GM19099 (cell line): ENCODE results near the gene SYT7.

Experiments used
- POLR2A ChIP-seq: IDR thresholded peaks from 3 replicates; pipeline ENCODE4 v1.6.1; 2011; ENCODE audit warnings: low read depth; ENCODE audit not compliant: insufficient read length; ENCODE audit errors: extremely low read depth

Gene SYT7

GRCh38 chr11:61581030-61581928 lies at the start of gene SYT7:
TSS of gene SYT7 (minus strand) at chr11:61581076. CDS start at chr11:61580820, 256 bp downstream.
- TF ChIP-seq POLR2A: no peak

DNA sequence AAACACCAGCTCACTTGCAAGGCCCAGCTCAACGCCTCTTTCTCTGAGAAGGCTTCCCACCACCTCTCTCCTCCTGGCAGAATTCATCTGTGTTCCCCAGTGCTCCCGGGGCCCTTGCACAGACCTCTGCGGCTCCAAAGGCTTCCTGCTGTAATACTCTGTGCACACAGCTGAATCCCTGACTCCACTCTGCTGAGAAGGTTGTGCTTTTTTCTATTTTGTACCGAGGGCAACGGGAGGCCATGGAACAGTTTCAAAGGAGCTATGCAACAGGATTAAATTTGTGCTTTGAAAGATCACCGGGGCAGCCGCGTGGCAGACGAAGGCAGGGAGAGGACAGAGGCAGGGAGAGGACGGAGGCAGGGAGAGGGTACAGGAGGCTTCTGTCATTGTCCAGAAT lies 49.2 kb upstream of the SYT7 start:
- TF ChIP-seq POLR2A: no peak

DNA sequence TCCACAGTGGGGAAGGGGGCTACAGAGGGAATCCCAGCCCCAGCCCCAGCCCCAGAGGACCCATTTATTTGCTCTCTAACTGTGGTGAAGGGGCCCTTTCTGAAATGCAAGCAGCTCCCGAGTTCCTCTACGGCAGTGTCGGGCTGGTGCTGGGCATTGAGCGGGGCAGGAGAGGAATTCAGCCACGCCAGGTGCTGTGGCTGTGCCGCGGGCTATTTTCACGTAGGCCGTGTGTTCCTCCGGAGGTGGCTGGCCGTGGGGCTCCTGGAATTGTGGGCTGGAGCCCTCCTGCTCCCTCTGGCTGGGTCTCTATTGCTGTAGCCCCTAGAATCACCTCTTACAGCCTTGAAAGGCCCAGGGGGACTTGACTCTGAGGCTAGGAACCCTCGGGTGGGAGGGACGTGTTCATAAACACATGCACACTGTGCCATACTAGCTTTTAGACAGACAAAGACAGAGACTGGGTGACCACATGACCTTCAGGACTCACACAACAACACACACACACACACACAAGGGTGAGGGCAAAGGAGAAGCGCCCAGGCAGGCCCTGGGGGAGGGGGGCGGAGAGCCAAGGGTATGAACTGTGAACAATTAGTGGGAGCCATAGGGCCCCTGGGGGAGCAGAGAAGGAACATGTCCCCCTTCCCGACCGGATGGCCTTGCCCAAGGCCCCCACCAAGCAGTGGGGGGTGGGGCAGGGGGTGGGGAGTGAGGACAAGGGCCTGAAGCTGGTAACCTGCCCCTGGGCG lies 48.4 kb upstream of the SYT7 start:
- TF ChIP-seq POLR2A: no peak

DNA sequence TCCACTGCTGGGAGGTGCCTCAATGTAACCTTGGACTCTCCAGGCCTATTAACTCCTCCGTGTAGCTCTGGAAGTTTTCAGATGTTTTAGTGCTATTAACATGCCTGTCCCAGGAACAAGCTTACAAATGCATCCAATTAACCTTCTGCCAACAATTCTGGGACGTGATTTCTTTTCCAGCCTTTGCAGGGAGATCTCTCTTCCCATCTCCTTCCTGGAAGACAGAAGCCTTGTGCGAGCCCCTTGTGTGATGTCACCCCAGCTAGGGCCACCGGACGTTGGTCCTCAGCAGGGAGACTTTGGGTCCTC lies 47.7 kb upstream of the SYT7 start:
- TF ChIP-seq POLR2A: no peak

DNA sequence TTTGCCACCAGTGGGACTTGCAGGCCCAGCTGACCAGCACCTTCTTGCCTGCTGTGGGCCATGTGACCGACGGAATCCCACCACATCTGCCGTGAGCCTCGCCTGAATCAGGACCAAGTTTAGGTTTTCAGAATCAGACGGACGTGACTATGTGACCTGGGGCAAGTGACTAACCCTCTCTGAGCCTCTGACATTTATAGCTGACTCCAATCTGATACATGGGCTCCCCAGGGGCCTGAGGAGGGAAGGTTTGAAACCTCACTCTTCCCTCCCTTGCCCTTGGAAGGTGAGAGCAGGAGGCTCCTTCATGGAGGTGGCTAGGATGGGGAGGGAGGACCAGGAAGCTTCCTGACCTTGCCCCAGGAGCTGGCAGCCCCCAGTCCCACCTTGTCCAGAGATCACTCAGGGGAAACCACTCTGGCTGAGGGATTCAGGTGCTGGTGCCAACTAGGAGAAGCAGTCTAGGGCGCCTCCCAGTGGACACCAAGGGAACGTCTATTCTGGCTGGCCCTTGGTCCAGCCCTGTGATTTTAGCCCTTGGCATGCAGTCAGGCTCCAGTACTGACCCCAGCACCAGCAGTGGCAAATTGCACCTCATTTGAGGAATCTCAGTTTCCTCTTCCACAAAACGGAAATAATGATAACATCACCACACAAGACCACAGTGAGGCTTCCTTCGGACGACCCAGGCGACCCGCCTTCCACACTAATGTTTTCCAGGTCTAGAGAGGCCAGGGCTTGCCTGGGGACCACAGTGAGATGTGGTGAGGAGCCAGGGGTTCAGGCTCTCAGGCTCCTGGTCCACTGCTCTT lies 47.2 kb upstream of the SYT7 start:
- no peak for TF ChIP-seq POLR2A

DNA sequence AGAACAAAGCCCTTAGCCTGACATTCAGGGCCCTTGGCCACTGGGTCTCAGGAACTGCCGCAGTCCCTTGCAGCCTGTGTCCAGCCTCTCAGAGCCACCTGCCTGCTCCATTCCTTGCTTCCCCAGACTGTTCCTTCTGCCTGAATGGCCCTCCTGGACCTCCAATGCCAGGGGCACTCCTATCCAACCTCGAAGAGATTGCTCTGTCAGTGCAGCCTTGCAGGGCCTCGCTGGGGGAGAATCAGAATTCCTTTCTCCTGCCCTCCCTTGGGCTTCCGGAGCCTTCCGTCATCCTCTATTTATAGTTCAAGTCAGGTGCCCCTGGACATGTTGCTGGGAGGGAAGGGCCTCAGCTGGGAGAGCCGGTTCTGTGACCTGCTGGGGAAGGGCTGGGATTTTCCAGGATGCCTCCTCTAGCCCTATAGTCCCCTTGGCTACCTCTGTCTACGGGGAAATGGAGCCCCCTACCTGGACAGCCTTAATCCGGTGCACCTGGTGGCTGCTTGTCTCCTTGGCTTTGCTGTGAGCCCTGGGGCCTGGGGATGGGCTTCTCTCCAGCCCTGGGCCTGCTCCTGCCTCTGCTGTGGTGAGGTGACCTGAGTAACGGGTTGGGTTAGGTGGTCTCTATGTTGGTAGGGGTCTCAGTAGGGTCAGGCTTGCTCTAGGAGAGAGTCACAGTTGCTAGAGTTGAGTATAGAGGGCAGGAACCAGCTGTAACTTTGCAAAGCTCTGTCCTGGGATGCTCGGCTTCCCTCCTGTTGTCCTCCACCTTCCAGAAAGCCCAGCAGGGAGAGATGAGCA lies 45.9 kb upstream of the SYT7 start:
- TF ChIP-seq POLR2A: no peak

DNA sequence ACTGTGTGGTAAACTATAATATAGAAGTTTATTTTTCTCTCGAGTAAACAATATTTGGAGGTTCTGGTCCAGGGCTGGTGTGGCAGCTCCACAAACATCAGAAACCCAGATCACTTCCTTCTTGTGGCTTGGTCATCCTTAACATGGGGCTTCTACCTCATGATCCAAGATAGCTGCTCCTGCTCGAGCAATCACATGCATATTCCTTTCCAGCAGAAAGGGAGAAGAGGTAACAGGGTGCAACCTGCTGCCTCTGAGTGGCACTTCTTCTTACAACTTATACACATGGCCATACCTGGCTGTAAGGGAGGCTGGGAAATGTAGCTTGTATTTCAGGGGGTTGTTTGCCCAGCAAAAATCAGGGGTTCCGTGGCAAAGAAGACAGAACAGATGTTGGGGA lies 44.6 kb upstream of the SYT7 start:
- no peak for TF ChIP-seq POLR2A

DNA sequence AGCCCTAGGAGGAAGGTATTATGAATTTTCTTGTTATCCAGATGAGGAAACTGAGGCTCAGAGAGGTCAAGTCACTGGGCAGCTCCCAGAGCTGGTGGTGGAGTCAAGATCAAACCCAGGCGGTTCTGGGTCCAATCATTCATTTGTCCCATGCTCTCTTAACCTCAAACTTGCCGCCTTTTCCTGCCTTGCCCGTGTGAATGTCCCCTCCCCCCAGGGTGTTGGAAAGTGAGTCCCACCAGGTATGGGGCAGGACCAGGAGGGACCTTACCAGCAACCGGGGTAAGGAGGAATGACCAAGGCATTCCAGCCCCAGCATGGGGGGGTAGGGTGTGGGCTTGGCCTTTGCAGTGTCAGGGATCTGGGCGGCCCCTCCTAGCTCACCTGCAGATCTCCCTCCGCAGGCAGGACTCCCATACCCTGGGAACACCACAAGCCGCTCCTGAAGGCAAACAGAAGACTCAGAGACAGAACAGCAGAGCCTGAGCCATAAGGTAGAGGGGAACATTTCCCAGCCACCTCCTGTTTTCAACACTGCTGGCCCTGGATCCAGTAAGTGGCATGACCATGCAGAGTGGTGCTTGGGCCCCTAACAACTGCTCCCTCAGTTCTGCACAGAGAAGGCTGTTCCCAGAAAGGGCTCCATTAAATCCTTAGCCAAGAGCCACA lies 41.2 kb upstream of the SYT7 start:
- no peak for TF ChIP-seq POLR2A

DNA sequence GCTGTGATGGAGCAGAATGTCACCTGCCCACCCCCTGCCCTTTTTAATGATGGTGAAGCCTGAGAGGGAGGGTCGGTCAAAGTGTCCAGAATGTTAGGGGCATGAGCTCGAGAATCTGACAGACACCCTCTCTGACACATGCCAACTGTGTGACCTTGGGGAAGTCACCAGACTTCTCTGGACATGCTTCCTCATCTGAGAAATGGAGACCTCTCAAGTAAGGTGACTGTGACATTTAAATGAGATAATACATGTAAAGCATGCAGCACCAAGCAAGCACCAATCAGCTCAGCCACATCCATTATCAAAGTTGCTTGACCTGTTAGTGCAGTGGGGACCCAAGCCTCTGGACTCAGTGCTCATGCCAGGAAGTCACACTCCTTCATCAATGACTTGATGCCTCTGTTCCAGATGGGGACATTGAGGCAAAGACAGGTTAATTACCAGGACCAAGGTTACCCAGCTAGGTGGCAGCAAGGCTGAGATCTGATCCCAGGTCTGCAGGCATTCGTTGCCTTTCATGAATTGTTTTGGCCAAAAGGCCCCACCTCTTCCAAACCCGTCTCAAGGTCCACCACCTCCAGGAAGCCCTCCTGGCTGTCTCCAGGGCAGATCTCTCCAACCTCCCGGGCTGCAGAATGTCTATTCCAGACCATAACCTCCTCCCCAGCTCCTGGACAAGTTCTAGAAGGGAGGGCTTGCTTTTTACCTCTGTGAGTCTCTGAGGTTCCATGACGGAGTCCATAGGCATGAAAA lies 38.8 kb upstream of the SYT7 start:
- TF ChIP-seq POLR2A: no peak

- TF ChIP-seq POLR2A: no peak
These were observed 38.1 kb upstream of the SYT7 start for GRCh38 chr11:61618978-61619377.

- TF ChIP-seq POLR2A: no peak
These were observed 36.6 kb upstream of the SYT7 start for GRCh38 chr11:61617515-61617914.

DNA sequence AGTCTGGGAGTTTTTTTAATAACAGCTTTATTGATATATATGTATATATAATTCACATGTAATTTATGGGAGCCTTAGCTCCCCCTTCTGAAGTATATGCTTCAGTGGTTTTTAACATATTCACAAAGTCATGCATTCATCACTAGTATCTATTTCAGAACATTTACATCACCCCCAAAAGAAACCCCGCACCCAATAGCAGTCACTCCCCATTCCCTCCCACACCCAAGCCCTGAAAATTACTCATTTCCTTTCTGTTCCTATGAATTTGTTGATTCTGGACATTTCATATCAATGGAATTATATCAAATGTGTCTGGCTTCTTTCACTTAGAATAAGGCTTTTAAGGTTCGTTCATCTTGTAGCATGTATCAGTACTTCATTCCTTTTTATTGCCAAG lies 35.6 kb upstream of the SYT7 start:
- TF ChIP-seq POLR2A: no peak

GRCh38 chr11:61613870-61614269 lies 33.0 kb upstream of the SYT7 start:
- TF ChIP-seq POLR2A: no peak
